Sigmoid colon (tissue), 4 donors: ENCODE data around the gene BCCIP.

Experiments
- CTCF ChIP-seq, 4 experiments: fragments of 450-650 bp in 3 of 4; fragments of 200-600 bp in 1 of 4; IDR thresholded peaks; one replicate each; pipeline ENCODE4 v1.5.1; 2016 to 2019; ENCODE audit warnings: antibody characterized with exemption in 4 of 4, mild to moderate bottlenecking in 3 of 4, moderate library complexity in 2 of 4
- EP300 ChIP-seq, 4 donors: sonication (generic); formaldehyde crosslinking; IDR thresholded peaks; one replicate each; pipeline ENCODE4 v1.6.1; 2017; ENCODE audit warnings: antibody characterized with exemption in 4 of 4
- POLR2A ChIP-seq, 2 donors: fragments of 450-650 bp; IDR thresholded peaks; one replicate each; pipeline ENCODE4 v1.6.1; 2016; ENCODE audit warnings: antibody characterized with exemption in 2 of 2, mild to moderate bottlenecking in 2 of 2, moderate library complexity in 2 of 2

DNA sequence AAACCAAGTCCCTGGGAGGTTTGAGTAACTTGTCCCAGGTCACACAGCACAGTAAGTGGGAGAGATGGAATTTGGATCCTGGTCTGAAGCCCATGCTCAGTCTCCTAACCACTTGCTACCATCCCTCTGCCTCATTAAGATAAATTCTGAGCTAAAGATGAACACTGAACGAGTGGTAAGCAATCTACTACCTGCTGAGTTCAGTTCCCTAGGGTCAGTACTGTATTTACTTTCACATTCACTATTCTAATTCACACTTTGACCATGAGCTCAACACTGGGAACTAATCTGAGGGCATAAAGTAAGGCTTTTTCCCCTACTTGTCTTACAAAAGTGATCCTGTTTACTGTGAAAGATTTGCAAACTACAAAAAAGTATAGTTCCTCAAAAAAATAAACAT lies 2.6 kb upstream of the BCCIP start:
- TF ChIP-seq POLR2A (IDR thresholded peaks at IDR 0.05) (no peak), CTCF (IDR thresholded peaks at IDR 0.05) (no peak), EP300 (IDR thresholded peaks at IDR 0.05) (no peak)
